Activated CD8-positive, alpha-beta memory T cell treated with anti-CD3 and anti-CD28 coated beads, Interleukin-2, amount 50 U/mL, for 1 hour (primary cell): ENCODE measurements around the gene ATF5.
A peak's percentile ranks its signal among the peaks of the same experiment; 100 is the strongest.

Experiments used
- DNase-seq: peaks from one replicate; pipeline ENCODE4 v3.0.0-alpha.2; 2020; ENCODE audit errors: extremely low read depth

Gene ATF5, protein sequence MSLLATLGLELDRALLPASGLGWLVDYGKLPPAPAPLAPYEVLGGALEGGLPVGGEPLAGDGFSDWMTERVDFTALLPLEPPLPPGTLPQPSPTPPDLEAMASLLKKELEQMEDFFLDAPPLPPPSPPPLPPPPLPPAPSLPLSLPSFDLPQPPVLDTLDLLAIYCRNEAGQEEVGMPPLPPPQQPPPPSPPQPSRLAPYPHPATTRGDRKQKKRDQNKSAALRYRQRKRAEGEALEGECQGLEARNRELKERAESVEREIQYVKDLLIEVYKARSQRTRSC

DNA sequence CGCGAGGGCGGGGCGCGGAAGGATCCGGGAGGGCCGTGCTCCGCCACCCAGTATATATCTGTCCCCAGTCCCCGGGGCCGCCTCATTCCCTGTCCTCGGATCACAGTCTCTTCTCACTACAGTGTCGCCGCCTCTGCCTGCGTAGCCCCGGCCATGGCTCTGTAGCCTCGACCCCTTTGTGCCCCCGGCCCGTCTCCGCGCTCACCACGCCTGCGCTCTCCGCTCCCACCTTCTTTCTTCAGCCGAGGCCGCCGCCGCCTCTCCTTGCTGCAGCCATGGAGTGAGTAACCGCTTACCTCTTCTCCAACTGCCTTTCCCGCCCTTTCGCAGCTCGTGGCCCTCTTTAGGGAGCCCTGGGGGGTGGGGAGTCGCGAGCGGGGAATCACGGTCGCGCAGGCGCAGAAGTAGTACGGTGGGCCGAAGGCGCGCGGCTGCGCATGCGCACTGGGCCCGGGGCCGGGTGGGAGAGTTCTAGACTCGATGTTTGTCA, at the start of gene ATF5, which contains the start of gene NUP62:
Gene ATF5 (plus strand): TSS at position 85 of the 490 bp plus-strand sequence. CDS start 1,646 bp downstream, outside the sequence.
Gene NUP62 (minus strand): TSS at position 384 of the 490 bp plus-strand sequence. CDS start 19,697 bp downstream, outside the sequence.
- DNase-seq: peak; percentile 87

DNA sequence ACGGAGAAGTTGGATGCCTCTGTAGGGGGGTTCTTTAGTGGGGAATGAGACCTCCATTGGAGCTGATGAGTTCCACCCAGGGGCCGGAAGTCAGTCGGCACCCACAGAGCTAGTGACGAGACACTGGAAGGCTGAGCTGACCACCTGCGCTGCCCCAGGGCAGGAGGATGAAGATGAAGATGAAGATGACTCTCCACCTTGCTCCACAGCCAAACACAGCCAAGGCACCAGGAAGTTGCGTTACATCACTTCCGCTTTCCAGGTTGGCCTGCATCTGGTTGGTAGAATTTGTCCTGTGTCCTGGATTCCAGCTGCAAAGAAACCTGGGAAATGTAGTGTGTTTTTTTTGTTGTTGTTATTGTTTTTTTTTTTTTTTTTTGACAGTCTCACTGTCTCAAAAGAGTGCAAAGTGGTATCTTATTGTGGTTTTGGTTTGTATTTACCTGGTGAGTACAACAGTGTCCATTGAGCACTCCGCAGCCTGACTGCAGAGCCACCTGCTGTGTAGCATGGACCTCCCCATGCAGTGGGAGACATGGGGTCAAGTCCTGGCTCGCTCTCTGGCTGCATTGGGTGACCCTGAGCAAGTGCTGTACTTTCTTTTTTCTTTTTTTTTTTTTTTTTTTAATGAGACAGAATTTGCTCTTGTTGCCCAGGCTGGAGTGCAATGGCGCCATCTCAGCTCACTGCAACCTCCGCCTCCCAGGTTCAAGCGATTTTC, 49.6 kb upstream of the ATF5 start:
- DNase-seq: no peak

DNA sequence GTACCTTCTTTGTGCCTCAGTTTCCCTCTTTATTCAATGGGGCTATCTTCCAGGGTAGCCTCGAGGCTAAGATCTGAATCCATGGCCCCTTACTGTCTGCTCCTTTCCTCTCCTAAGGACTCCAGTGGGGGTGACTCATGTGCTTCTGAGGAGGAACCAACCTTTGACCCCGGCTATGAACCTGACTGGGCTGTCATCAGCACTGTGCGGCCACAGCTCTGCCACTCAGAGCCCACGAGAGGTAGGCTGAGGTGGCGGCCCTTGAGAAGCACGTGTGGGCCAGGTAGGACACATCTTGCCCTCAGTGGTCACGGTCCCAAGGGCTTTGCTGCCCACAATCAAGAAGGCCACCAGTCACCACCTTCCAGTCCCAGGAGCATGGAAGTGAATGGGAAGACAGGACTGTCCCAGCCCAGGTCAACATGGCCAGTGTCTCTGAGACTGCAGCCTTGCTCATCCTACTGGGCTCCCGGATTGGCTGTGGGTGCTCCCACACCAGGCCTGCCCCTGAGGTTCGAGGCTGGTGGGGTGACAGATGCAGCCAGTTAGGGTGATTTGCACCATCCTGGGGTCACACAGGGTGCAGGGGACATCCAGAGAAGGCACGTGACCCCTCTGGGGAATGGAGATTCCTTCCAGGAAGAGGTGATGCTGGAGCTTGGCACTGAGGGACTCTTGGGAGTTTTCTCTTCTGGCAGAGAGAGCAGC, 48.7 kb upstream of the ATF5 start:
- DNase-seq: no peak

DNA sequence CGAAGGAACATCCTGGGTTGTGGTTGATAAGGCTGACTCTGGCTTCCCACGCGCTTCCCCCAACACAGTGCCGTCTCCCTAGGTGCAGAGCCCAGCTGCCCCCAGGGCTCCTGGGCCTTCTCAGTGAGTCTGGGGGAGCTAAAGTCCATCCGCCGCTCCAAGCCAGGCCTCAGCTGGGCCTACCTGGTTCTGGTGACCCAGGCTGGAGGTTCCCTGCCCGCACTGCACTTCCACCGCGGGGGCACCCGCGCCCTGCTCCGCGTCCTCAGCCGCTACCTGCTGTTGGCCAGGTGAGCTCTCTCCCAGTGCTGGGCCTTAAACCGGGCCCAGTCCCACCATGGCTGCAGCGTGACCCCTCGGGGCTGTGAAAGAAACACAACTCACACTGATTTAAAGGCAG, 47.8 kb upstream of the ATF5 start:
- DNase-seq: no peak

DNA sequence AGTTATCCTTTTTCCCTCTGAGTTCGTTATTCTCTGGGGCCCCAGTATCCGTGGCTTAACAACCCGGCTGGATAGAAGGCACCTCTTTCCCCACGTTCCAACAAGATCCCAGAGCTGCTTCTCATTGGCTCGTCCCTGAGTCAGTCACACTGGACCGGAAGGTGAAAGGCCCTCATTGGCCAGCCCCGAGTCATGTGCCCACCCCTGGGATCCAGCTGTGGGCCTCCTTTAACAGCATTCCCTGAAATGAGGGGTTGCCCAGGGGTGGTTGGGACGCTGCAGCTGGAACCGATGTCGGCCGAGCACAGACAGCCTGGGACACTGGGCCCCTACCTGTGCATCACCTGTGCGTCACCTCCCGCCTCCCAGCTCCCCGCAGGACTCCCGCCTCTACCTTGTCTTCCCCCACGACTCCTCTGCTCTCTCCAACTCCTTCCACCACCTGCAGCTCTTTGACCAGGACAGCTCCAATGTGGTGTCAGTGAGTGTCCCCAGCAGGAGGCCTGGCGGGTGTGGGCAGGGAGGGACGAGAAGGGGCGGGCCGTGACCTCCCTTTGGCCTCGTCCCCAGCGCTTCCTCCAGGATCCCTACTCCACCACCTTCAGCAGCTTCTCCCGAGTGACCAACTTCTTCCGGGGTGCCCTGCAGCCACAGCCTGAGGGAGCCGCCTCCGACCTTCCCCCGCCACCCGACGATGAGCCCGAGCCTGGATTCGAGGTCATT, 47.2 kb upstream of the ATF5 start:
- DNase-seq: no peak

DNA sequence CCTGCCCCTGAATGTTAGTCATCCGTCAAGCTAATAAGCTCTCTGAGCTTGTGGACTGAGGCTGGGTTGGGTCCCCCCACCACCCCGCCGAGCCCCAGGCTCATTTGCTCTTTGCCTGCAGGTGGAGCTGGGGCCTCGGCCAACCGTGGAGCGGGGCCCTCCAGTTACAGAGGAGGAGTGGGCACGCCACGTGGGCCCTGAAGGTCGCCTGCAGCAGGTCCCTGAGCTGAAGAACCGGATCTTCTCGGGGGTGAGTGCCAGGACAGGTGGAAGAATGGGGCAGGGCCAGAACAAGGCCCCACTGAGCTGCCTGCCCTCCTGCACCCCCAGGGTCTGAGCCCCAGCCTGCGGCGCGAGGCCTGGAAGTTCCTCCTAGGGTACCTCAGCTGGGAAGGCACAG, 46.4 kb upstream of the ATF5 start:
- DNase-seq: no peak

DNA sequence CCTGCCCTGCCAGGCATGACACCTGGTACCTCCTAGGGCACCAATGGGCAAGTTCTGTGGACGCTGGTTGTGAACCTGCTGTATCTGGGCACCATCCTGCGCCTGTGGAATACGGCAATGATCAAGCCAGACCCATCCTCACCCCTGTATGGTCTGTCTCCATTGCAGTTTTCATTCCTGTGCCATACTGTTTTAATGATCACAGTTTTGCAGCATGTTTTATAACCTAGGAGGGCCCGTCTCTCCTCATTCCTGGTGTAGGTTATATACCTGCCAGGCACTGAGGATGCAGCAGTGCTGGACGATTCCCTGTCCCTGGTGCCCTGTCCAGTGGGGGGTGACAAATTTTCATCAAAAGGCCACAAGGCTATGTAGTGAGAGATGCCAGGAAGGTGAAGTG, 45.9 kb upstream of the ATF5 start:
- DNase-seq: no peak

DNA sequence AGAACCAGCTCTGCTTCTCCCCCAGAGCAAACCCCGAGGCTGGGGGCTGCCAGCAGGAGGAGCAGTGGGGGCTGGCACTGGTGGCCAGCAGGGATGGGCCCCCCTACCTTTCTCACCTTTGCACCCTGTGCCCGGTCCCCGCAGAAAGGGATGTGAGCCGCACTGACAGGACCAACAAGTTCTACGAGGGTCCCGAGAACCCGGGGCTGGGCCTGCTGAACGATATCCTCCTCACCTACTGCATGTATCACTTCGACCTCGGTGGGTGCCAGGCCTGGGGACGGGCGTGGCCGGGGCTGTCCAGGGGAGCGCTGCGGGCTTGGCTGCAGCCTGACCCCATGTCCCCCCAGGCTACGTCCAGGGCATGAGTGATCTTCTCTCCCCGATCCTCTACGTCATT, 44.9 kb upstream of the ATF5 start:
- DNase-seq: no peak

DNA sequence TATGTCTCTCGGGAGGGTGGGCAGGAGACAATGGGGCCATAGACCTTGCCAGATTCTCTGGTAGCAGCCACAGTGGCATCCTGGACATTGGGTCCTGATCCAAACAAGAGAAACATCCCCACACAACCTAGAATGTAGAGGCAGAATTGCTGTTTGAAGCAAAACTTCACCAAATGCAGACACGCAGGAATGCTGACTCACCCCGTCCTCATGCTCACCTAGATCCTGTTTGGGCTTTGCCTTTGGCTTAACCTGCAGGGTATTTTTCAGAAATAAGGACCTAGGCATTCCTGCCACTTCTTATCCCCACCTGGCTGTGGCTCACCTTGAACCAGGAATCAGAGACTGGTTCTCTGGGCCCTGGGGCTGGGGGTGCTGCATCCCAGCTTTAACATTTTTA, 44.2 kb upstream of the ATF5 start:
- DNase-seq: no peak

DNA sequence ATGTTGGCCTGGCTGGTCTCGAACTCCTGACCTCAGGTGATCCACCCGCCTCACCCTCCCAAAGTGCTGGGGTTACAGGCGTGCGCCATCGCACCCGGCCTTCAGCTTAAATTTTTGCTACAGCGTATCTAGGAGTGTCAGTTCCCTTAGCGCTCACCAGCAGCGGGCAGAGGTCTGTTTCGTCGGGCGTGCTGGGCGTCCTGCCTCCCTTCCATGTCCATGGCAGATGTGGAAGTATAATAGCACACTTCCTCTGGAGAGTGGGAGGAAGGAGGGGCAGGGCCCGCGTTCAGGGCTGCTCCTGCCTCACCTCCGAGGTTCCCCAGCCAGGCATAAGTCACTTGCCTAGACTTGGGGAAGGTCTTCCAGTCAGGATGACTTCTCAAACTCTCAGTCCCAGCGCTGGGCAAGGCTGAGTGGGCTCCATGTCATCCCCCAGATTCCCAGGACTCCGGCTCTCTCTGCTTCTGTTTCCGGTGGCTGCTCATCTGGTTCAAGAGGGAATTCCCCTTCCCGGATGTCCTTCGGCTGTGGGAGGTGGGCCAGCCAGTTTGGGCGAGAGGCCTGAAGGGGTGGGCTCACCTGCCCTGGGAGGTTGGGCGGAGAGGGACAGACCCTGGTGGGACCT, 41.9 kb upstream of the ATF5 start:
- no peak for DNase-seq

DNA sequence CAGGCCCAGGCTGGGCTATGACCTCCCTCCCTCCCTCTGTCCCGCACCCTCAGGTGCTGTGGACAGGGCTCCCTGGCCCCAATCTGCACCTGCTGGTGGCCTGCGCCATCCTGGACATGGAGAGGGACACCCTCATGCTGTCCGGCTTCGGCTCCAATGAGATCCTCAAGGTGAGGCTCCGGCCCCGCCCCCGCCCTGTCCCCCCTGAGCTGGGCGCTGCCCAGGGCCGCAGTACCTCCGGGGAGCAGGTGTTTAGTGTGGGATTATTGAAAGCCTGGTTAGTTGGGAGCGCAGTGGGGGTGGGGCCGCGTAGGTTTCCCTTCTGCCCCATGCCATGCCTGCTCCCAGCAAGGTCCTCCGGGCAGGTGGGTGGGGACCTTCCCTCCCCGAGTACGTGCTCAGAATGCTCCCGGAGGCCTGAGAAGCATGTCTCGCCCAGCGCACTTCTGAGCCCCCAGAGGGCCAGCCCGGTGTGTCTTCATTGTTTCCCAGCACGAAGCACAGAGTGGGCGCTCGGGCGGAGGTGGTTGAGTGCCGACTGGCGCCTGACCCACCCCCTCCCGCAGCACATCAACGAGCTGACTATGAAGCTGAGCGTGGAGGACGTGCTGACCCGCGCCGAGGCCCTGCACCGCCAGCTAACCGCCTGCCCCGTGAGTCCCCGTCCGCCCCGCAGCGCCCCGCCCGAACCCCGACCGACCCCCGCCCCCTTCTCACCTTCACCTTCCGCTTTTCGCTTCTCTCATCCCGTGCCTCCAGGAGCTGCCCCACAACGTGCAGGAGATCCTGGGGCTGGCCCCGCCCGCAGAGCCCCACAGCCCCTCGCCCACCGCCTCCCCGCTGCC, 41.1 kb upstream of the ATF5 start:
- no peak for DNase-seq

DNA sequence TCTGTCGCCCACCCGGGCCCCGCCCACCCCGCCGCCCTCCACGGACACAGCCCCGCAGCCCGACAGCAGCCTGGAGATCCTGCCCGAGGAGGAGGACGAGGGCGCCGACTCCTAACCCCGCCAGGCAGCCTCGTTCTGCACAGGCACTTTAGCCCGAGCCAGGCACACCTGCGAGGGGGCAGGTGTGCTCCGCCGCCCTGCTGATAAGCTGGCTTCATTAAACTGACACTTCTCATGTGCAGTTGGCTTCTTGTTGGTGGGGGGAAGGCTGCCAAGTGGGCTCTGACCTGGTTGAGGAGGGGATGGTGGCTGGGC, 40.5 kb upstream of the ATF5 start:
- no peak for DNase-seq

DNA sequence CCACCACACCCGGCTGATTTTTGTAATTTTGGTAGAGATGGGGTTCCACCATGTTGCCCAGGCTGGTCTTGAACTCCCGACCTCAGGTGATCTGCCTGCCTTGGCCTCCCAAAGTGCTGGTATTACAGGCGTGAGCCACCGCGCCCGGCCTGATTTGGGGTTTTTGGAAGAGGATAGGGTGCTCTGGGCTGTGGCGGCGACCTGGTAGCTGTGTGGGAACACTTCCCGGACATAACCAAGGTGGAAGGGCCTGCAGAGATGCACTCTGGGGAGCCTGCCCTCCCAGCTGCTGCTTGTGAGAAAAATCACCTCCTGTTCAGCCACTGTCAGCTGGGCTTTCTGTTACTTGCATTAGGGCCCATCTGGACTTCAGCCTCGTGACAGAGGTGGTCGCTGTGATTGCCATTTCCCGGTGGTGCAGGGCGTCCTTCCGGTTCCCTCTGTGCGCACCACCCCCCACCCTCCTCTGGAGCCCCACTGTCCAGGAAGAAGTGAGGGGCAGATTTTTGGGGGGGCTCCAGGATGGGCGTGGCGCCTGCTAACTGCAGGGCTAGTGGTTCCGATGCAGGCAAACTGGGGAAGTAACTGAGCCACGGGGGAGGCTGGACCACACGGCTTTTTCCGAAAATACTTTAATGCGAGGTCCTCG, 39.8 kb upstream of the ATF5 start:
- no peak for DNase-seq

DNA sequence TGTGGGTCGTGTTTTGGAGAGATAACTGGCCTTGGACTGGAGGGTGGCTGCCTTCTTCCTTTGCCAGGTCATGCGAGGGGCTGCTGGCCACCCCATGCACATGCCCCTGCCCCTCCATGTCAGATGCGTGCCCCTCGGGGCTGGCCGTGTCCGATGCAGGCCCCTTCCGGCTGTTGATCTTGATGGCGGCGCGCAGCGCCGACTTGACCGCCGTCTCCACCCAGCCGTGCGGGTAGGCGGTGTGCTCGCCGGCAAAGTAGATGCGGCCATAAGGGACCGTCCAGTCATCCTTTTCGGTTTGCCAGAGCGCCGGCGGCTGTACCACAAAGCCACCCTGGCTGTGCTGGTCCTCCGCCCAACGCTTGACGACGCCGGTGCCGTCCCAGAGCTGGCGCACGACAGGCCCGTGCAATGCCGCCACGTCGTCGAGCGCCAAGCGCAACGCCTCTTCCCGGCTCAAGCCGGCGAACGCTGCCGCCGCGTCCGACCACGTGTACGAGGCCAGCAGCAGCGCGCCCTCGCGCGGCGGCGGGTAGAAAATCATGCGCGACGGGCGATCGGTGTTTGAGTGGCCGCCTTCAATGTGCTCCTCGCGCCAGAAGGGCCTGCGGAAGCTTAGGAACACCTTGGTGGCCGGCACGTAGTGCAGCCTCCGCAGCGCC, 39.2 kb upstream of the ATF5 start:
- no peak for DNase-seq

DNA sequence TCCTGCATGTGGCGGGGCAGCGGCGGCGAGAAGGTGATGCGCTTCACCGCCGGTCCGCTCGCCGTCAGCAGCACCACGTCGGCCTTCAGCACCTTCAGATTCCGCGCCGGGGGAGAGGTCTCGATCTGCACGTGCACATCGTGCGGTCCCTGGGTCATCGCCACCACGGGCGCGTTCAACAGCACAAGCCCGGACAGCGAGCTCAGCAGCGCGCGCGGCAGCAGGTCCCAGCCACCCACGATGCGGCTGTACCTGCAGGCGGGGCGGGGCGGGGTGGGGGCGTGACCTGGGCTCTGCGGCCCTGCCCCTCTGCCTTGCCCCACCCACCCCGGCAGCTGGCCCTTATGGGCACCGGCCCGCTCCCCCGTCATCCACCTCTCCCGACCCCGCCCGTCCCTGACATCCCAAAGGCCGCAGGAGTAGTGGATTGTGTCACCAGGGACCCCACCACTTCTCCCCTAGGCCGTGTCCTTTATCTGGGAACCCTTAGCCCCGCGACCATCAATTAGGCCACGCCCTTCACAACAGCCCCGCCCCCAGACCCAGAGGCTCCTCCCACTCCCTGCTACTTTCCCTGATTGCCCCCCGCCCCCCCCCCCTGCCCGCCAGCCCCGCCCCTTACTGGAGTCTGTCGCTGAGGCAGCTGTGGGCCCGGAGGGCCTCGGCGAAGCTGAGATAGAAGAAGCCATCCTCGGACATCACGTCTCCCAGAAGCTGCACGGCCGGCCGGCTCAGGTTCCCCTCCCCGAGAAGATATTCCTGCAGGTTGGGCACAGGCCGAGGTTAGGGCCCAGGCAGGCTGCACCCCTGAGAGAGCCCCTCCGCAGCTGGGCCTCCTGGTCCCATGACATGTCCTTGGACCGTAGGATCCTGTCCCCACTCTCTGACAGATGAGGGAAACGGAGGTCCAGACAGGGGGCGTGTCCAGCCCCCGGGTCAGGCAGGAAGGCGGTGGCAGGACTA, 38.4 kb upstream of the ATF5 start:
- DNase-seq: no peak

DNA sequence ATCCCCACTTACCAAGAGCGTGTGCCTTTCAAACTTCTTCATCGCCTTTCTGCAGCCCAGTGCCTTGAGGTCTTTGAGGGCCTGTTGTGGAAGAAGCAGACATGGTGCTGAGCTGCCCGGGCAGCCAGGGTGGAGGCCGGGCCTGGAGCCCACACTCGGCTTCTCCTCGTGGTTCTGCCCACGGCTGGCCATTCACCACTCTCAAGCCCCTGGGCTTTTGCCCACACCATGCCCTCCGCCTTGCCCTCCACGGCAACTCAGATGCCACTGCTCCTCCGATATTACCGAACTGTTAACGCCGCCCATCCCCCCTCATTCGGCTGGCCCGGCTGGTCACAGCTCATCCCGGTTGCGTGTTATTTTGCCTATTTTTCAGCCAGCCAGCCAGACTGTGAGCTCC, 37.6 kb upstream of the ATF5 start:
- DNase-seq: no peak

DNA sequence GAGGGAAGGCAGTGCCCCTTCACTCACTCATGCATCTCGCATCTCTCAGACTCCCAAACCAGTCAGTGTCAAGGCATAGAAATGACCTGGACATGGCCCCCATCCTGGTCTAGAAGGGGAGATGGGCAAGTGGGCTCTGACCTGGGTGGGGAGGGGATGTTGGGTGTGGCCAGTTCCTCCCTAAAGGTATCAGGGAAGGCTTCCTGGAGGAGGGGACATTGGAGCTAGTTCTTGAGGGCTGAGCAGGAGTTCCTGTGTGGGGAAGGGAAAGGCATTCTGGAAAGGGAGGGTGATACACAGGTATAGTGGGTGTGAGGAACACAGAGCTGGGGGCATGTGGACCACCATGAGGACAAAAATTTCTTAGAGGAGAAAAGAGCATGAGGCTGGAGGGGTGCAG, 36.3 kb upstream of the ATF5 start:
- no peak for DNase-seq

DNA sequence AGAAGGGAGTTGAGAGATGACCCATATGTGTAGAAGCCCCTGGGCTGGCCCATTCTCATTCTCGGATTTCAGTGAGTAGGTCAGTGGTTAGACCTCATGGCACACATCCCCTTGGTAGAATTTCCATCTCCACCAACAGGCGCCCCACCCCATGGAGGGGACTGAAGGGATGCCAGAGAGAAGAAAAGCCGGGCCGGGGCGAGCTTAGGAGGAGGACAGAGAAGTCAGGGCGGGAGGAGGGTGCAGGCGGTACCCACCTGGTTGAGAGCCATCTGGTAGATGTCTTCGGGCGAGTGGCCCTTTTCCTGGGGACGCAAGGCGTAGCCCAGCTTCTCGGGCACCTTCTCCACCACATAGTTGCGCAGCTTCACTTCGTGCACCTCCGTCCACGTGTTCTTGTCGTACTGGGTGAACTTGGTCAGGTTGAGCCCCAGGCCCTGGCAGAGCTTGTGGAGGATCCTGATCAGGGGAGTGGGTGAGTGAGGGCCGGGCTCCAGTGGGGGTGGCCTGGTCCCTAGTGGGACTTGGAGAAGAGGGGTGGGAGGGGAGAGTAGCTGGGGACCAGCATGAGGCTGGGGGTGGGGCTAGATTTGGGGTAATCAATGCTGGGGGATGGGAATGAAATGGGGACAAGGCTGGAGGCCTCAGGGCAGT, 34.9 kb upstream of the ATF5 start:
- no peak for DNase-seq
